Liver (tissue), 9 donors: ENCODE results near the gene ADA. TPM values are rescaled to one million over a fixed set of nuclear protein-coding genes. Genes with fewer than 3 reads are reported as not detected.

ENCODE experiments used
- DNase-seq: peaks from one replicate; pipeline ENCODE4 v3.0.0-alpha.2; 2017; ENCODE audit warnings: low spot score
- H3K27ac ChIP-seq, 2 donors: one replicate each; pipeline ENCODE4 v1.7.0; 2013; ENCODE audit warnings: inconsistent platforms in 2 of 2, low read length in 2 of 2, control low read depth in 1 of 2, low read depth in 1 of 2, mild to moderate bottlenecking in 1 of 2
- H3K27me3 ChIP-seq, 4 donors: one replicate each; pipeline versions ENCODE4 v1.6.1 to v1.7.0; 2013; ENCODE audit warnings: low read length in 3 of 4, inconsistent platforms in 1 of 4, mild to moderate bottlenecking in 1 of 4, moderate library complexity in 1 of 4; ENCODE audit not compliant: control insufficient read depth in 4 of 4, insufficient read depth in 4 of 4
- H3K36me3 ChIP-seq, 4 donors: one replicate each; pipeline versions ENCODE4 v1.6.1 to v1.7.0; 2013; ENCODE audit warnings: low read length in 3 of 4, mild to moderate bottlenecking in 3 of 4, low read depth in 1 of 4, moderate library complexity in 1 of 4; ENCODE audit not compliant: control insufficient read depth in 4 of 4, insufficient read depth in 3 of 4
- H3K4me1 ChIP-seq, 4 donors: one replicate each; pipeline versions ENCODE4 v1.6.1 to v1.7.0; 2013; ENCODE audit warnings: low read length in 3 of 4, mild to moderate bottlenecking in 3 of 4, moderate library complexity in 1 of 4; ENCODE audit not compliant: control insufficient read depth in 4 of 4, insufficient read depth in 4 of 4
- H3K4me3 ChIP-seq, 3 donors: one replicate each; pipeline versions ENCODE4 v1.6.1 to v1.7.0; 2013; ENCODE audit warnings: low read length in 3 of 3, control low read depth in 1 of 3, low read depth in 1 of 3, mild to moderate bottlenecking in 1 of 3
- H3K9ac ChIP-seq, 2 donors: one replicate each; pipeline ENCODE4 v1.7.0; 2013; ENCODE audit warnings: low read length in 2 of 2, mild to moderate bottlenecking in 2 of 2, moderate library complexity in 2 of 2, control low read depth in 1 of 2, low read depth in 1 of 2
- H3K9me3 ChIP-seq, 4 donors: one replicate each; pipeline versions ENCODE4 v1.6.1 to v1.7.0; 2013; ENCODE audit warnings: low read length in 3 of 4; ENCODE audit not compliant: control insufficient read depth in 4 of 4
- EGR1 ChIP-seq, 2 donors: IDR thresholded peaks; 2 replicates each; pipeline ENCODE4 v1.6.1; 2016 to 2018; ENCODE audit warnings: antibody characterized with exemption in 2 of 2, low read depth in 2 of 2
- FOXA1 ChIP-seq: IDR thresholded peaks from 2 replicates; pipeline ENCODE4 v1.6.1; 2016; ENCODE audit warnings: antibody characterized with exemption
- GABPA ChIP-seq, 2 donors: IDR thresholded peaks in 1 of 2; conservative IDR thresholded peaks in 1 of 2; 2 replicates each; pipeline ENCODE4 v1.6.1; 2016; ENCODE audit warnings: antibody characterized with exemption in 2 of 2, mild to moderate bottlenecking in 1 of 2, moderate library complexity in 1 of 2
- HNF4A ChIP-seq, 2 donors: conservative IDR thresholded peaks; 2 replicates each; pipeline ENCODE4 v1.6.1; 2016; ENCODE audit warnings: antibody characterized with exemption in 2 of 2, mild to moderate bottlenecking in 2 of 2
- HNF4G ChIP-seq: IDR thresholded peaks from 2 replicates; pipeline ENCODE4 v1.6.1; 2016; ENCODE audit warnings: antibody characterized with exemption
- JUND ChIP-seq, 2 donors: IDR thresholded peaks; 2 replicates each; pipeline ENCODE4 v1.6.1; 2016; ENCODE audit warnings: antibody characterized with exemption in 2 of 2
- MAX ChIP-seq: IDR thresholded peaks from 2 replicates; pipeline ENCODE4 v1.6.1; 2016; ENCODE audit warnings: antibody characterized with exemption
- RAD21 ChIP-seq, 2 donors: IDR thresholded peaks; 2 replicates each; pipeline ENCODE4 v1.6.1; 2016; ENCODE audit warnings: antibody characterized with exemption in 2 of 2, mild to moderate bottlenecking in 2 of 2
- REST ChIP-seq: IDR thresholded peaks from 2 replicates; pipeline ENCODE4 v1.6.1; 2016; ENCODE audit warnings: antibody characterized with exemption, mild to moderate bottlenecking
- SP1 ChIP-seq: IDR thresholded peaks from 2 replicates; pipeline ENCODE4 v1.6.1; 2018; ENCODE audit warnings: antibody characterized with exemption, mild to moderate bottlenecking
- TAF1 ChIP-seq: conservative IDR thresholded peaks from 2 replicates; pipeline ENCODE4 v1.6.1; 2016; ENCODE audit warnings: antibody characterized with exemption, mild to moderate bottlenecking
- WGBS: extraction: QIAGEN DNeasy Blood & Tissue Kit; methylation state at CpG from one replicate; pipeline ENCODE4 v1.1.7; 2013; 5-methylcytosine and 5-hydroxymethylcytosine counted together
- polyA plus RNA-seq, 2 donors: library from polyadenylated mRNA; stranded (reverse) in 1 of 2; unstranded in 1 of 2; fragments of 200-250 nt in 1 of 2; fragments of >200 nt in 1 of 2; fragmentation: Nextera tagmentation in 1 of 2; extraction: Ambion mirVana in 1 of 2; gene quantifications; one replicate each; pipeline versions ENCODE4 v1.2.1 to v1.2.3, GENCODE V29; 2013 to 2015
- total RNA-seq, 2 donors: library from RNA; depleted of rRNA; stranded (reverse); fragments of >200 nt; gene quantifications; one replicate each; pipeline ENCODE4 v1.2.3, GENCODE V29; 2014
- TF ChIP-seq, protein P1 (sequence below): IDR thresholded peaks from 2 replicates; pipeline ENCODE4 v1.6.1; 2016; ENCODE audit warnings: antibody characterized with exemption
- donor health status: healthy.
- donor health status: healthy.
- donor health status: healthy.
- donor health status: healthy.
- donor health status: healthy.

The ADA gene
- total and polyA plus RNA-seq, 4 donors: 2.9 to 7.7 (median 3.0) TPM

- H3K27ac ChIP-seq: no peak overlapping the region
- no peaks in the 10 kb centered on the region for H3K9me3 ChIP-seq
- no peak overlapping the region for H3K9ac ChIP-seq
- H3K36me3 ChIP-seq: peaks cover 0 to 2% (median 0%) of the 10 kb centered on the region in 4 donors
- WGBS: 81% methylated on average over 3 of the region's 3 CpGs
- DNase-seq: no peak
- no peaks in the 10 kb centered on the region for H3K27me3 ChIP-seq
- no peaks in the 10 kb centered on the region for H3K4me1 ChIP-seq
- H3K4me3 ChIP-seq: no peak overlapping the region
- TF ChIP-seq FOXA1 (no peak), JUND (IDR thresholded peaks at IDR 0.05) (no peak), TAF1 (no peak), HNF4G (no peak), EGR1 (IDR thresholded peaks at IDR 0.05; ENCODE audit: low read depth in 2 of 2) (no peak), RAD21 (IDR thresholded peaks at IDR 0.05) (no peak), MAX (no peak)
Measured at GRCh38 chr20:44633187-44633810, 18.2 kb downstream of the ADA start.

GRCh38 chr20:44632103-44632752 lies 19.3 kb downstream of the ADA start:
- Histone ChIP-seq H3K4me3 (no peak overlapping the region), H3K27ac (no peak overlapping the region)

DNA sequence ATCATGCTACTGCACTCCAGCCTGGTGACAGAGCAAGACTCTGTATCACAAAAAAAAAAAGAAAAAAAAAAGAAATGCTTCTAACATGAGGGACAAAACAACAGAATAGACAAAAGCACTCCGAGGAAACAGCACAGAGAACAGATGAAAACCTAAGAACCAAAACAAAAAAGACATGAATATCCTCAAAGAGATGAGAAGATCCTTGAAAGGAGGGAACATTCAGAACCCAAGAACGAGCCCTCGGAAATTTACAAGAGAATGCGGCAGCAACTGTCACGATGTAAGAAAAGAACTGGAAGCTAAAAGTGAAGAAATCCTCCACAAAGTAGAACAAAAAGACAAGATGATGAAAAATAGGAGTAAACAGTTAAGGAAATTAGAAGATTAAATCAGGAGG lies 21.2 kb downstream of the ADA start:
- no peaks in the 10 kb centered on the region for H3K4me1 ChIP-seq
- no peak overlapping the region for H3K9ac ChIP-seq
- no peak for DNase-seq
- no peak for TF ChIP-seq EGR1 (IDR thresholded peaks at IDR 0.05; ENCODE audit: low read depth in 2 of 2)
- no peak for TF ChIP-seq HNF4A (conservative IDR thresholded peaks at IDR 0.05)
- no peak for TF ChIP-seq HNF4G
- TF ChIP-seq JUND (IDR thresholded peaks at IDR 0.05): no peak
- no peak for TF ChIP-seq RAD21 (IDR thresholded peaks at IDR 0.05)
- TF ChIP-seq, protein P1, sequence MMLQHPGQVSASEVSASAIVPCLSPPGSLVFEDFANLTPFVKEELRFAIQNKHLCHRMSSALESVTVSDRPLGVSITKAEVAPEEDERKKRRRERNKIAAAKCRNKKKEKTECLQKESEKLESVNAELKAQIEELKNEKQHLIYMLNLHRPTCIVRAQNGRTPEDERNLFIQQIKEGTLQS: no peak
- TF ChIP-seq SP1: no peak
- TF ChIP-seq REST: no peak
- no peak for TF ChIP-seq GABPA (IDR thresholded peaks at IDR 0.05 in 1 of 2, conservative IDR thresholded peaks at IDR 0.05 in 1 of 2)
- TF ChIP-seq MAX: no peak
- no peak overlapping the region for H3K4me3 ChIP-seq
- no peak overlapping the region for H3K27ac ChIP-seq
- H3K36me3 ChIP-seq: no peaks in the 10 kb centered on the region
- H3K9me3 ChIP-seq: no peaks in the 10 kb centered on the region
- no peaks in the 10 kb centered on the region for H3K27me3 ChIP-seq
- WGBS: 97% methylated on average over 5 of the region's 5 CpGs

More at GRCh38 chr20:44632103-44632752, 19.3 kb downstream of the ADA start:
- no peak for DNase-seq
- 83% methylated on average over 8 of the region's 8 CpGs for WGBS
- Histone ChIP-seq H3K9ac (no peak overlapping the region), H3K4me1 (no peaks in the 10 kb centered on the region), H3K36me3 (peaks cover 0 to 2% (median 0%) of the 10 kb centered on the region in 4 donors), H3K27me3 (no peaks in the 10 kb centered on the region), H3K9me3 (no peaks in the 10 kb centered on the region)
- TF ChIP-seq RAD21 (IDR thresholded peaks at IDR 0.05): no peak
- no peak for TF ChIP-seq MAX
